ENCODE results near the gene CIBAR2.

The CIBAR2 gene

DNA sequence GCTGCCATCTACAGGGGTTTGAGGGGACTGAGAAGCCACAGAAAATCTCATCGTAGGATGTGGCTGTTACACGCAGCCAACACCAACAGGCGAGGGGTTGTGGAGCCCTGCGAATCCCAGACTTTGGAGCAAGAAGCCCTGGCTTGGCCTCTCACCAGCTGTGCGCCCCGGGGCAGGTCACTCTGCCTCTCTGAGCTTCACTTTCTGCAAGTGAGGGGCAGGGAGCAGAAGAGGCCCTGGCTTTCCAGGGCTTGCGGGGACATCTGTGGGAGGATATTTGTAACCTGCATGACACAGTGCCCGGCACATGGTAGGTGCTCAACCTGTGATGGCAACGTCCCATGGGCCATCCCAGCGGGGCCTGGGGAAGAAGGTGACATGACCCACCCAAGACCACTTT lies 32.9 kb upstream of the CIBAR2 start:
- no peak for FAIRE-seq
- DNase-seq (ENCODE audit: insufficient read length, low spot score) = no peak

GRCh38 chr16:85144026-85144915 lies 32.0 kb upstream of the CIBAR2 start:
- no peak for FAIRE-seq
- DNase-seq (ENCODE audit: insufficient read length, low spot score) = no peak

DNA sequence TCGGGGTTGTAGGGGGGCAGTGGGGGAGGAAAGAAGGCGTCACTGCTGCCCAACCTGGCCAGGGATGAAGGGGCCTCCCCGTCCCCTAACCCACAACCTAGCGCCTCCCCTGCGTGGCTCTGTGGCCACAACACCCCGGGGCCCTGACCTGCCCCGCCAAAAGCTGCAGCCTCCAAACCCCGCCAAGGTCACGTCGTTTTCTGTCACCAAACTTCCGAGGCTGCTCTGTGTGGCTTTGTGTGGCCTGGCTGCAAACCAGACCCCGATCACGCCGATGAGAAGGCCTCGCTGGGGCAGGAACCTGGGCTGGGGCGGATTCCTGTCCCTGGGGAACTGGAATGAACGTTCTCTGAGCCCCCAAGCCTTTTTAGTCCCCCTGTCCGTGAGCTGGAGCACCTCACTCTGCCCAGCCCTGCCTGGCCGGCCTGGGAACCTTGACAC lies 30.5 kb upstream of the CIBAR2 start:
- FAIRE-seq = no peak
- DNase-seq (ENCODE audit: insufficient read length, low spot score) = no peak

DNA sequence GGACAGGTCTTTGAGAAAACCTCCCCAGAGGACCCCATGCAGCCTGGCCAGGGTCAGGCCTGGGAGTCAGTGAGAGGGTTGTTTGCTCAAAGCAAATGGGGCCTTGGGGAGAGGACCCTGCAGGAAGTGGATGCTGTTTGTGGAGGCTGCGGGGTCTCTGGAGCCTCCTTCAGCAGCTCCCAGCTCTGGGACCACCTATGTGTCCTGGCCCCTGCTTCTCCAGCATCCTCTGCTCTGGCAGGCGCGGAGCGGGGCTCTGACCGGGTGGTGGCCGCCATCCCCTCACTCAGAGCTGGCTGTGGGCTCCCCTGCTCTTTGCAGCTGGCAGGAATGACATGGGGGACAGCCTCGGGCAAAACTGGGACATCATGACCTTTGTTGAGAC lies 29.8 kb upstream of the CIBAR2 start:
- no peak for DNase-seq (ENCODE audit: insufficient read length, low spot score)
- no peak for FAIRE-seq

DNA sequence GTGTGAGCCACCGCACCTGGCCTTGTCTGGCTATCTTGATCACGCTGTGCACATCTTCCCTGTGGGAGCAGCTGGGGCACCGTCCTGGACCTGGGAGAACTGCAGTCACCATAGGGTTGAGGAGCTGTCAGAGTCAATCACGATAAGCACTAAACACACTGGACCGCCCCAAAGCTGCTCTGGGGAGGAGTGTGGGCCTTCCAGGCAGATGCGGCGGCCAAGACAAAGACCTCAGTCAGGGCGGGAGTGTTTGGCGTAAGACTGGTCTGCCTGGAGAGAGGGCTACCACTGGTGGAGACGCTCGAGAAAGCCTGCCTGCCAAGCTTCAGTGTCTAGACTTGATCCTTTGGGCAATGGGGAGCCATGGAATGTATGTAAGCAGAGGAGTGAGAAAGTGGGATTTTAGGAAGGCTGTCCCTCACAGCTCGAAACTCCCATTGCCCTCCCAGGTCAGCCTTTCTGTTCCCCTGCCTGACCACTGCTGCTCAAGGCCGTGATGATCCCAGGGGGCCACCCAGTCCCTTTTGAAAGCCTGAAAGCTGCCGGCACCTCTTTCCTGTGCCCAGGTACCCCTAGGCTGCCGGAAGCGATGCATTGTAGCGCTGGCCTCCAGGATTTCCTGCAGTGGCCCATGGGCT lies 29.3 kb upstream of the CIBAR2 start:
- FAIRE-seq (no peak), DNase-seq (ENCODE audit: insufficient read length, low spot score) (no peak)

DNA sequence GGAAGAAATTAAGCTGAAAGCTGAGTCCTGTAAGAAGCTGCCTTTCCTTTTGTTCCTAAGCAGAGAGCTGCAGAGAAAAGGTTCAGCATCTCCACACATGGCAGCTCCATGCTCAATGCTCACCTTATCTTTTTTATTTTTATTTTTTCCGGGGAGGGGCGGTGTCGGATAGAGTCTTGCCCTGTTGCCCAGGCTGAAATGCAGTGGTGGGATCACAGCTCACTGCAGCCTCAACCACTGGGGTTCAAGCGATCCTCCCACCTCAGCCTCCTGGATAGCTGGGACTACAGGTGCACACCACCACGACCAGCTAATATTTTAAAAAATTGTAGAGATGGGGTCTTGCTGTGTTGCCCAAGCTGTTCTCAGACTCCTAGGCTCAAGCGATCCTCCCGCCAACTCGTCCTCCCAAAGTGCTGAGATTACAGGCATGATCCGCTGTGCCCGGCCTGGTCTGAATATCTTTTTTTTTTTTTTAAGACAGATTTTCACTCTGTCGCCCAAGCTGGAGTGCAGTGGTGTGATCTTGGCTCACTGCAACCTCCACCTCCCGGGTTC lies 28.3 kb upstream of the CIBAR2 start:
- DNase-seq (ENCODE audit: insufficient read length, low spot score) (no peak), FAIRE-seq (no peak)

GRCh38 chr16:85139881-85140339 lies 27.6 kb upstream of the CIBAR2 start:
- no peak for FAIRE-seq
- DNase-seq (ENCODE audit: insufficient read length, low spot score) = no peak

DNA sequence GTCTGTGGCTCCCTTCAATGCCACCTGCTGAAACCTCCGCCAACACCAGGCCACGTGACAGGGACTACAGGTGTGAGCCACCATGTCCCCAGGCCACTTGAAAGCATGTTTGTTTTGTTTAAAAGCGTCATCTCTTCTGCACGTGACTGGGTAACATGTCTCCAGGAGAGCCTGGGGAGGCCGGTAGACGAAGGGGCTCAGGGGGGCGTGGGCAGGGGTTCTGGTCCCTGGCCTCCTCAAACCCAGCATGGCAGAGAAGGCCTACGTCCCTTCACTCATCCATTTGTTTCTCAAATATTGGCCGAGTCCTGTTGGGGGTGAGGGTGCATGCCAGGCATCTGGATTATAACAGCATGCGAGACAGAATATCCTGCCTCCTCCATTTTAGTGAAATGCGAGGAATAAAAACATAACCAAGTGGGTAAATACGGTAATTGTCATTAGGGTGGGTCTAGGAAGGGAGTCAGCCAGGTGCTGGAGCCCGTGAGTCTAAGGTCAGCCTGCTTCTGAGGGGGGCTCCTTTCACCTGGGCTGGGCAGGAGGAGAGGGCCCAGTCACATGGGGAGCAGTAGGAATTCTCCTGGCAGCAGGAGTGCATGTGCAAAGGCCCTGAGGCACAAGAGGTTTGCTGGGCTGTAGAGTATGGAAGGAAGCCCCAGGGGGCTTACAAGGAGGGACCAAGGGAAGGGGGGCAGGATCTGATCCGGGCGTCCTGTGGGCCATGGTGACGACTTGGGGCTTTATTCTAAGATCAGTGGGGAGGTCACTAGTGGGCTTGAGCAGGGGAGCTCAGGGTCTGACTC lies 26.8 kb upstream of the CIBAR2 start:
- FAIRE-seq (no peak), DNase-seq (ENCODE audit: insufficient read length, low spot score) (no peak)

DNA sequence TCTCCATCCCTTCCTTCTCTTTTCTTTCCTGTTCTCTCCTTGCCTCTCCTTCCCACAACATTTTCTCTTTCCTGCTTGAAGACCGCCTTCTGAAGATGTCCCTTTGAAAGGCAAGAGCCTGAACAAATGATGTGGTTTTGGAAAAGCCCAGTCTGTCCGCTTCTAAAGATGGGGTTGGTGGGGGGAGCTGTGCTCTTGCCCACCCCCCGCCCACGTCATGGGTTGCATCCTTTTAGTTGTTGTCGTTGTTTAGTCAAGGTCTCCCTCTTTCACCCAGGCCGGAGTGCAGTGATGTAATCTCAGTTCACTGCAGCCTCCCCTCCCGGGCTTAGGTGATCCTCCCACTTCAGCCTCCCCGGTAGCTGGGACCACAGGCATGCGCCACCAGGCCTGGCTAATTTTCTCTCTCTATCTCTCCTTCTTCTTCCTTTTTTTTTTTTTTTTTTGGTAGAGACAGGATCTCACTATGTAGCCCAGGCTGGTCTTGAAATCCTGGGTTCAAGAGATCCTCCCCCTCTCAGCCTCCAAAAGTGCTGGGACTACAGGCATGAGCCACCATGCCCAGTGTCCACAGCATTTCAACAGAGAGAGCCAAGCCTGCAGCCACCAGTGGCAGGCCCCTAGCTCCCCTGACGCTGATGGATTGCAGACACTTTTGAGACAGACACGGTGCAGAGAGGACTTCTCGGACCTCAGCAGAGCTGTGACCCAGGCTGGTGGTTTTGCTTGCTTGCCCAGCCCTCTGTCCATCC lies 26.0 kb upstream of the CIBAR2 start:
- DNase-seq (ENCODE audit: insufficient read length, low spot score) (no peak), FAIRE-seq (no peak)

DNA sequence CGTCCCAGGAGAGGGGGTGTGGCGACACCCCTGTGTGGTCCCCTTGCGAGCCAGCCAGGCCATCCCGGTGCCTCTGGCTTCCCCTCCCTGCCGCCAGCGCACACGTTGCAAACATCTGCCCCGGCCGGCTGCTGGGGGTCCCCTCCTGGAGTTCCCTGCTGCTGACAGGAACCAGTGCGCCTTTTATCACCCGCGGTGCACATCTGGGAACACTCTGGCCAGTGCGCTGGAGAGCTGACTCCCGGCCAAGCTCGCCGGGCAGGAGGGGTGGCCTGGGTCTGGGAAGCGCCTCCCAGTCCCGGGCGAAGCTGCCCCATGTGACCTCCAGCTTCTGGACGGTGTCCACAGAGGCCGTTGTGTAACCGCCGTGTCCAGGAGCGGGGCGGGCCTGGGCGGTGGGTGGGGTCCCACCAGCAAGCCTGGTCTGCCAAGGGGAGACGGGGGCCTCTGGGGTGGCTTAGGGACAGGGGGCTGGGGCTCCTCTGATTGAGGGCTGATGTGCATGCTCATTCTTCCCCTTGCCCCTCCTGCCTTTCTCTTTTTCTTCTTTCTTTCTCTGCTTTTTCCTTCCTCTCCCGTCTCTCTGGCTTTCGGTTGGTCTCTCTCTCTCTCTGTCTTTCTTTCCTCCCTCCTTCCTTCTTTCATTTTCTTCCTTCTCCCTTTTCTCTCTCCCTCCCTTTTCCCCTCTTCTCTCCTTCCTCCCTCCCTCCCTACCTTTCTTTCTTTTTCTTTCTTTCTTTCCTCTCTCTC lies 25.2 kb upstream of the CIBAR2 start:
- DNase-seq (ENCODE audit: insufficient read length, low spot score) = no peak
- FAIRE-seq = no peak

DNA sequence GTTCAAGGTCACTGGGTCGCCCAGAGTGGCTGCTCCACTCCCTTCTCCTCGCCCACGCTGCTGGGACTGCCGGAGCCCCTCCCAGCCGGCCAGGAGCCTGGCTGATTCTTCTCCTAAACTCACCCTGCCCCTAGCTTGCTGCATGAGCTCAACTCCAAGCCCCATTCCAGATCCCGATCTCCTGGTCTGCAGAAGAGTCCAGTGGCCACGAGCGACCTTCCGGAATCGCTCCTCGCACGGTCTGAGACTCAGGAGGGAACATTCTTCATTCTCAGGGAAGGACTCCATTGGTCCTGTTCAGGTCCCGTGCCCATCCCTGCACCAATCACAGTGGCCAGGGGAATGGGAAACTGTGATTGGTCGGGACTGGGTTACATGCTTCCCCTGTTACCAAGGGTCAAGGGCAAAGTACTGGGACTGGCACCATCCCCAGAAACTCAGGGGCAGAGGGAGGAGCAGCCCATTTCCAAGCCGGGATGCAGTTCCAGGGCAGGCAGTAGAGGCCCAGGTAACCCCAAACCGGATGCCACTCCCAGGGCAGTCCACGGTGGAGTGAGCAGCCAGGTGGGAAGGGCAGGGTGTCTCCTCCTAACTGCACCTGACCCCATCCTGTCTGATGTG lies 24.5 kb upstream of the CIBAR2 start:
- FAIRE-seq (no peak), DNase-seq (ENCODE audit: insufficient read length, low spot score) (no peak)

DNA sequence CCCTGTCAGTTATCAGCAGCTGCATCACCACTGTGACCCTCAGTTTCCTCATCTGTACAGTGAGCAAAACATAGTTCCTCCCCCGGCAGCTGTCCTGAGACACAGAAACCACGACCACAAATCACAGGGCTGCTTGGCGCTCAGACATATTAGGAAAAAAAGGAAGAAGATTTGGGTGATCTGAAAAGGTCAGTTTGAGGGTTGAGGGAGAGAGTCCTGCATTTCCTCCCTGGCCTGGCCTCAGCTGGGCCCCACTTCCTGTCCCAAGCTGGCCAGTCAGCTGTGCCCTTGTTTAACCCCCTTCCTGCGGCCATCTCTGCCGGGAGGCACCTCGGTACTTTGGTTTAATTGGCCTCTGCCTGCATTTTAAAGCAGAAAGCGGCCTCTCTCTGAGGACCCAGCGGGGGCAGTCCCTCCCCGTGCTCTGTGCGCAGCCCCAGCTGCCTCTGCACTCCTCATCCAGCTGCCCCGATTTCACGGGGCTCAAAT lies 24.0 kb upstream of the CIBAR2 start:
- no peak for FAIRE-seq

GRCh38 chr16:85134789-85135142 lies 22.5 kb upstream of the CIBAR2 start:
- FAIRE-seq (no peak), DNase-seq (ENCODE audit: insufficient read length, low spot score) (no peak)

More for the DNA sequence above, 24.0 kb upstream of the CIBAR2 start:
- DNase-seq (ENCODE audit: insufficient read length, low spot score) = no peak

GRCh38 chr16:85134076-85134788 lies 22.0 kb upstream of the CIBAR2 start:
- FAIRE-seq (no peak), DNase-seq (ENCODE audit: insufficient read length, low spot score) (no peak)

DNA sequence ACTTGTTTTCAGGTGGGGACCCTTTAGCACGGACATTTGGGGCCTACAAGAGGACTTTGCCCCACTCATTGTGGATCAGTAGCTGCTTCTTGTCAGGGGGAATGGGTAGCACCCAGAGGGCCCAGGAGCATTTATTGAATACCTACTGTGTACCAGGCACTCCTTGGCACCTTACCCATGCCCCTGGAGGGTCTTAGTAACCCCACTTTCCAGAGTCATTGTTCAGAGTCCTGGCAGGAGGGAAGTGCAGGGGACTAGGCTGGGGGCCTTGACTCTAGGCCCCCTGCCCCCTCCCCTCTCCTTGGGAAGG lies 21.0 kb upstream of the CIBAR2 start:
- FAIRE-seq (no peak), DNase-seq (ENCODE audit: insufficient read length, low spot score) (no peak)

- FAIRE-seq = no peak
These were observed 20.4 kb upstream of the CIBAR2 start for GRCh38 chr16:85132456-85133289.

GRCh38 chr16:85130705-85131028 lies 18.4 kb upstream of the CIBAR2 start:
- DNase-seq (ENCODE audit: insufficient read length, low spot score) (no peak), FAIRE-seq (no peak)

More at GRCh38 chr16:85132456-85133289, 20.4 kb upstream of the CIBAR2 start:
- no peak for DNase-seq (ENCODE audit: insufficient read length, low spot score)

Data from GM19239 (cell line).